Measurements from ENCODE around the gene CFAP61. TPM values are rescaled to one million over a fixed set of nuclear protein-coding genes. Genes with fewer than 3 reads are reported as not detected.

The CFAP61 gene
- total and polyA plus RNA-seq, 2 donors: 0.23 to 0.24 TPM

- H3K36me3 ChIP-seq (ENCODE audit: control insufficient read depth in 2 of 2, insufficient read depth in 2 of 2, low read length in 1 of 2): no peaks in the 10 kb centered on the region
- no peaks in the 10 kb centered on the region for H3K27me3 ChIP-seq (ENCODE audit: control insufficient read depth in 2 of 2, insufficient read depth in 1 of 2, low read length in 1 of 2)
- H3K9me3 ChIP-seq (ENCODE audit: control insufficient read depth in 2 of 2, insufficient read depth in 1 of 2, low read length in 1 of 2): no peaks in the 10 kb centered on the region
- no peak overlapping the region for H3K4me3 ChIP-seq (ENCODE audit: low read length in 2 of 2)
- 94% methylated on average over 3 of the region's 3 CpGs for WGBS
- H3K27ac ChIP-seq (ENCODE audit: low read depth in 1 of 2, low read length in 1 of 2): no peak overlapping the region
- no peak for DNase-seq (ENCODE audit: low read depth in 6 of 9, low spot score in 9 of 9)
- H3K4me1 ChIP-seq (ENCODE audit: control insufficient read depth in 2 of 2, insufficient read depth in 2 of 2, low read length in 2 of 2): peaks cover 0 to 8% of the 10 kb centered on the region in 2 donors
Measured at GRCh38 chr20:20289331-20289730, 237.0 kb downstream of the CFAP61 start.

GRCh38 chr20:20292472-20292871 is 240.1 kb downstream of the CFAP61 start:
- Histone ChIP-seq H3K27me3 (ENCODE audit: control insufficient read depth in 2 of 2, insufficient read depth in 1 of 2, low read length in 1 of 2) (no peaks in the 10 kb centered on the region), H3K9me3 (ENCODE audit: control insufficient read depth in 2 of 2, insufficient read depth in 1 of 2, low read length in 1 of 2) (no peaks in the 10 kb centered on the region), H3K4me1 (ENCODE audit: control insufficient read depth in 2 of 2, insufficient read depth in 2 of 2, low read length in 2 of 2) (no peaks in the 10 kb centered on the region), H3K27ac (ENCODE audit: low read depth in 1 of 2, low read length in 1 of 2) (no peak overlapping the region), H3K4me3 (ENCODE audit: low read length in 2 of 2) (no peak overlapping the region), H3K36me3 (ENCODE audit: control insufficient read depth in 2 of 2, insufficient read depth in 2 of 2, low read length in 1 of 2) (no peaks in the 10 kb centered on the region)
- DNase-seq (ENCODE audit: low read depth in 6 of 9, low spot score in 9 of 9): no peak
- 98% methylated on average over 4 of the region's 4 CpGs for WGBS

DNA sequence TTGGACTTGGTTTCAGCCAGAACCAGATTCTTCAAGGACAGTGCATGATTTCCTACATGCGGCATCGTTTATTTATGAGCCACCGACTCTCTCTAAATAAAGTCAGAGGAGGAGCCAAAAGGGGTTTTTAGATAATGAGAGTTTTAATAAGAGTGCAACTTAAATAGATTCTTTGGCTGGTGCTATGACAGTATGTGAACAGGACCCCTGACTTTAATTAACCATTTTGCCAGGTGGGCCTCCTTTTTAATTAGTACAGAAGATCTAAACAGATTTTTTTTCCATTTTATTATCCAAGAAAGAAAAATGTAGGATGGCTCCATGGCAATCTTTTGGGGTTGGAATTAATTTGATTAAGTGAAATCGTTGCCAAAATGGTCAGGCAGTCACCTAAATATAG is 240.8 kb downstream of the CFAP61 start:
- no peaks in the 10 kb centered on the region for H3K36me3 ChIP-seq (ENCODE audit: control insufficient read depth in 2 of 2, insufficient read depth in 2 of 2, low read length in 1 of 2)
- H3K27ac ChIP-seq (ENCODE audit: low read depth in 1 of 2, low read length in 1 of 2): no peak overlapping the region
- no peaks in the 10 kb centered on the region for H3K9me3 ChIP-seq (ENCODE audit: control insufficient read depth in 2 of 2, insufficient read depth in 1 of 2, low read length in 1 of 2)
- 96% methylated on average over 4 of the region's 4 CpGs for WGBS
- H3K4me3 ChIP-seq (ENCODE audit: low read length in 2 of 2): no peak overlapping the region
- no peaks in the 10 kb centered on the region for H3K4me1 ChIP-seq (ENCODE audit: control insufficient read depth in 2 of 2, insufficient read depth in 2 of 2, low read length in 2 of 2)
- no peaks in the 10 kb centered on the region for H3K27me3 ChIP-seq (ENCODE audit: control insufficient read depth in 2 of 2, insufficient read depth in 1 of 2, low read length in 1 of 2)
- no peak for DNase-seq (ENCODE audit: low read depth in 6 of 9, low spot score in 9 of 9)

DNA sequence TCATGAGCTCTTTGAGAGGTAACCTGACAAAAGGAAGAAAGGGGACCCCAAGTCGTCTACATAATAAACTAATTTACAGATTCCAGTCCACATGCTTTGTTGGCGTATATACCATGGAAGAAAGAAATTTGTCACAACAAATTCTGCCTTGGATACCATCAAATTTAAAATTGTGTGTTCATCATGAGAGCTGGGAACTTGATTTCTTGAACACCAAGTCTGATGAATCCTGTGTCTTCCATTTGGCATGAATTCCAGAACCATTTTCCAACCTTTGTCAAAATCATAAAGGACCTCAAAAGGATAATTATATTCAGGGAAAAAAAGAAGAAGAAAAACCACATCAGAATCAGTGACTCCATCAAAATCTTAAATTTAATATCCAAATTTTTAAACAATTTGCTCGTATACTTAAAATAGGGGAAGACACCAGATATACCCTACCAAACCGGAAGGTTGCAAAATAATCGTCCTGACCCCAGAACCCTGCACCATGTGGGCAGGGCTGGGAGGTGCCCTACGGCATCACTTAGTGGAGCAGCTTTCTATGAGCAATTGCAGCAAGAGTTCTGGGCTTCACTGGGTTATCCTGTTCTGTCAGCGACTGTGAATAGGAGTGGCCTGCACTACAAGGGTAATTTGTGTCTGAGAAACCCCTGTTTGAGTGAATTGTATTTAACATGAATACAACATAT is 241.5 kb downstream of the CFAP61 start:
- Histone ChIP-seq H3K27ac (ENCODE audit: low read depth in 1 of 2, low read length in 1 of 2) (no peak overlapping the region), H3K9me3 (ENCODE audit: control insufficient read depth in 2 of 2, insufficient read depth in 1 of 2, low read length in 1 of 2) (no peaks in the 10 kb centered on the region), H3K36me3 (ENCODE audit: control insufficient read depth in 2 of 2, insufficient read depth in 2 of 2, low read length in 1 of 2) (no peaks in the 10 kb centered on the region), H3K4me3 (ENCODE audit: low read length in 2 of 2) (no peak overlapping the region), H3K4me1 (ENCODE audit: control insufficient read depth in 2 of 2, insufficient read depth in 2 of 2, low read length in 2 of 2) (no peaks in the 10 kb centered on the region), H3K27me3 (ENCODE audit: control insufficient read depth in 2 of 2, insufficient read depth in 1 of 2, low read length in 1 of 2) (no peaks in the 10 kb centered on the region)
- 96% methylated on average over 7 of the region's 7 CpGs for WGBS
- no peak for DNase-seq (ENCODE audit: low read depth in 6 of 9, low spot score in 9 of 9)

- H3K4me1 ChIP-seq (ENCODE audit: control insufficient read depth in 2 of 2, insufficient read depth in 2 of 2, low read length in 2 of 2): no peaks in the 10 kb centered on the region
- H3K9me3 ChIP-seq (ENCODE audit: control insufficient read depth in 2 of 2, insufficient read depth in 1 of 2, low read length in 1 of 2): no peaks in the 10 kb centered on the region
- no peaks in the 10 kb centered on the region for H3K36me3 ChIP-seq (ENCODE audit: control insufficient read depth in 2 of 2, insufficient read depth in 2 of 2, low read length in 1 of 2)
- H3K4me3 ChIP-seq (ENCODE audit: low read length in 2 of 2): no peak overlapping the region
- WGBS: 88% methylated on average over 6 of the region's 6 CpGs
- no peak for DNase-seq (ENCODE audit: low read depth in 6 of 9, low spot score in 9 of 9)
- no peak overlapping the region for H3K27ac ChIP-seq (ENCODE audit: low read depth in 1 of 2, low read length in 1 of 2)
- no peaks in the 10 kb centered on the region for H3K27me3 ChIP-seq (ENCODE audit: control insufficient read depth in 2 of 2, insufficient read depth in 1 of 2, low read length in 1 of 2)
Measured at GRCh38 chr20:20295621-20296498, 243.5 kb downstream of the CFAP61 start.

DNA sequence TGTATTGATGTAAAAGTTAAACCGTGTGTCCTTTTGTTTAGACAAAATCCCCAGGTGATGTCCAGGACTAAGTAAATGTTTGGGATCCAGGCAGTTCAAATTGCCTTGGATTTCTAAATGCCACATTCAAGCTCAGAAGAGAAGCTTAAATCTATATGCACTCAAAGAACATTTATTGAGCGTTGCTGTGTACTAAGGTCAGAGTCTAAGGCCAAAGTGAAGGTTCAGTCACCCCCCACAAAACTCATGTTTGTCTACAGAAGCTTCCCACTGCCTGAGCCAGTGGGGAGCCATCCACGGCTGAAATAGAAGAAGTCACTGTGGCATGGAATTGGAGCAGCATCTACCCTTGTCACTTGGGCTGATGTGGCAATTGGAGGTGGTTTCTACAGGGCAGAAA is 244.8 kb downstream of the CFAP61 start:
- Histone ChIP-seq H3K27me3 (ENCODE audit: control insufficient read depth in 2 of 2, insufficient read depth in 1 of 2, low read length in 1 of 2) (no peaks in the 10 kb centered on the region), H3K4me1 (ENCODE audit: control insufficient read depth in 2 of 2, insufficient read depth in 2 of 2, low read length in 2 of 2) (no peaks in the 10 kb centered on the region), H3K9me3 (ENCODE audit: control insufficient read depth in 2 of 2, insufficient read depth in 1 of 2, low read length in 1 of 2) (no peaks in the 10 kb centered on the region), H3K36me3 (ENCODE audit: control insufficient read depth in 2 of 2, insufficient read depth in 2 of 2, low read length in 1 of 2) (no peaks in the 10 kb centered on the region), H3K27ac (ENCODE audit: low read depth in 1 of 2, low read length in 1 of 2) (no peak overlapping the region), H3K4me3 (ENCODE audit: low read length in 2 of 2) (no peak overlapping the region)
- DNase-seq (ENCODE audit: low read depth in 6 of 9, low spot score in 9 of 9): no peak
- WGBS: 94% methylated on average over 3 of the region's 3 CpGs

DNA sequence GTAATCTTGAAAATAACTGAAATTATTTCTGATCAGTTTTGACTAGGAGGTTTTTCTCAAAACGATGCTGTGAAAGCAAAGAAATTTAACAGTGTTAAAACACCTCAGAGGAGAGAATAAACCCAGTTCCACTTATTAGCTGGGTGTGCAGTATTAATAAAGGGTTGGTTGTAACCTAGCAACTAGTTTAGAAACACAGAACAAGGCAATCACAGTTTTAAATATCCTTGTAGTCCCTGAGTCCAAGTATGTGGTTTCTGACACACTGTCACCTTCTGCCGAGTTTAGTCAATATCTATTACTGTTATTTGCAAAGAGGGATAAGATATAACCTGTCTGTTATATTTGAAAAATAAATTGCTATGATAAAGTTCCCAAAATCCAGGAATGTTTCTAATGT is 245.4 kb downstream of the CFAP61 start:
- no peaks in the 10 kb centered on the region for H3K9me3 ChIP-seq (ENCODE audit: control insufficient read depth in 2 of 2, insufficient read depth in 1 of 2, low read length in 1 of 2)

GRCh38 chr20:20299904-20300303 is 247.6 kb downstream of the CFAP61 start:
- no peak overlapping the region for H3K4me3 ChIP-seq (ENCODE audit: low read length in 2 of 2)
- no peaks in the 10 kb centered on the region for H3K4me1 ChIP-seq (ENCODE audit: control insufficient read depth in 2 of 2, insufficient read depth in 2 of 2, low read length in 2 of 2)
- no peaks in the 10 kb centered on the region for H3K9me3 ChIP-seq (ENCODE audit: control insufficient read depth in 2 of 2, insufficient read depth in 1 of 2, low read length in 1 of 2)
- no peaks in the 10 kb centered on the region for H3K36me3 ChIP-seq (ENCODE audit: control insufficient read depth in 2 of 2, insufficient read depth in 2 of 2, low read length in 1 of 2)
- WGBS: 81% methylated on average over 7 of the region's 7 CpGs
- no peak overlapping the region for H3K27ac ChIP-seq (ENCODE audit: low read depth in 1 of 2, low read length in 1 of 2)
- H3K27me3 ChIP-seq (ENCODE audit: control insufficient read depth in 2 of 2, insufficient read depth in 1 of 2, low read length in 1 of 2): no peaks in the 10 kb centered on the region
- DNase-seq (ENCODE audit: low read depth in 6 of 9, low spot score in 9 of 9): no peak

More for the DNA sequence above, 245.4 kb downstream of the CFAP61 start:
- H3K27me3 ChIP-seq (ENCODE audit: control insufficient read depth in 2 of 2, insufficient read depth in 1 of 2, low read length in 1 of 2): no peaks in the 10 kb centered on the region
- DNase-seq (ENCODE audit: low read depth in 6 of 9, low spot score in 9 of 9): no peak
- H3K4me1 ChIP-seq (ENCODE audit: control insufficient read depth in 2 of 2, insufficient read depth in 2 of 2, low read length in 2 of 2): no peaks in the 10 kb centered on the region
- no peak overlapping the region for H3K27ac ChIP-seq (ENCODE audit: low read depth in 1 of 2, low read length in 1 of 2)
- 94% methylated on average over 2 of the region's 2 CpGs for WGBS
- no peaks in the 10 kb centered on the region for H3K36me3 ChIP-seq (ENCODE audit: control insufficient read depth in 2 of 2, insufficient read depth in 2 of 2, low read length in 1 of 2)
- no peak overlapping the region for H3K4me3 ChIP-seq (ENCODE audit: low read length in 2 of 2)

DNA sequence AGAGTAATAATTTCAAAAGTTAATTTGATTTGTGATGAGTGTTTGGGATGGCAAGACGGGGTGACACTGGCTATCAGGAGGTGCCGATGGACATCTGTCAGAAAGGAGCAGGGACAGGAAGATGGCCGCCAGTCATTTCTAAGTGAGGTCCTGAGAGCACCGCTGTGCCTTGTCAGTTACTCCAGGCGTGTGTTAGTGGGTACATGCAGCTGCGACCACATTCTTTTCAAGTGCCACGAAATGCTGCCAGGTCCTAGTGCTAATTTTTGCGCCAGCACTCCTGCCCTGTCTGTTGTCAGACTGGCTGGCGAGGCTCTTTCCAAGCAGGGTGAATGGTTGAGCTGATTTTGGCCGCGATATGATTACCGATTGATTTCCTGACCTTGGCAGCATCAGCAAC is 251.0 kb downstream of the CFAP61 start:
- no peak for DNase-seq (ENCODE audit: low read depth in 6 of 9, low spot score in 9 of 9)
- Histone ChIP-seq H3K4me1 (ENCODE audit: control insufficient read depth in 2 of 2, insufficient read depth in 2 of 2, low read length in 2 of 2) (no peaks in the 10 kb centered on the region), H3K36me3 (ENCODE audit: control insufficient read depth in 2 of 2, insufficient read depth in 2 of 2, low read length in 1 of 2) (no peaks in the 10 kb centered on the region), H3K27ac (ENCODE audit: low read depth in 1 of 2, low read length in 1 of 2) (no peak overlapping the region), H3K27me3 (ENCODE audit: control insufficient read depth in 2 of 2, insufficient read depth in 1 of 2, low read length in 1 of 2) (no peaks in the 10 kb centered on the region), H3K4me3 (ENCODE audit: low read length in 2 of 2) (no peak overlapping the region), H3K9me3 (ENCODE audit: control insufficient read depth in 2 of 2, insufficient read depth in 1 of 2, low read length in 1 of 2) (no peaks in the 10 kb centered on the region)
- WGBS: 91% methylated on average over 12 of the region's 12 CpGs
